Pulmonary artery endothelial cell (primary cell): ENCODE measurements around the gene PCLAF. TPM values are rescaled to one million over a fixed set of nuclear protein-coding genes. Genes with fewer than 3 reads are reported as not detected.
A peak's percentile ranks its signal among the peaks of the same experiment; 100 is the strongest.
"Not testable (repeated sequence)": the region's sequence is repeated elsewhere in the genome, so short reads cannot be mapped to it uniquely, and the experiment has no call there.

ENCODE experiments used
- DNase-seq: peaks from one replicate; pipeline ENCODE4 v3.0.0-alpha.2; 2011; ENCODE audit warnings: low read depth, low spot score
- total RNA-seq: library from RNA; depleted of rRNA; stranded (reverse); fragments of >200 nt; gene quantifications from 2 replicates; pipeline ENCODE4 v1.2.3, GENCODE V29; 2014

The PCLAF gene
- total RNA-seq, 1 donor from 2014 or later = 37.7 TPM

DNA sequence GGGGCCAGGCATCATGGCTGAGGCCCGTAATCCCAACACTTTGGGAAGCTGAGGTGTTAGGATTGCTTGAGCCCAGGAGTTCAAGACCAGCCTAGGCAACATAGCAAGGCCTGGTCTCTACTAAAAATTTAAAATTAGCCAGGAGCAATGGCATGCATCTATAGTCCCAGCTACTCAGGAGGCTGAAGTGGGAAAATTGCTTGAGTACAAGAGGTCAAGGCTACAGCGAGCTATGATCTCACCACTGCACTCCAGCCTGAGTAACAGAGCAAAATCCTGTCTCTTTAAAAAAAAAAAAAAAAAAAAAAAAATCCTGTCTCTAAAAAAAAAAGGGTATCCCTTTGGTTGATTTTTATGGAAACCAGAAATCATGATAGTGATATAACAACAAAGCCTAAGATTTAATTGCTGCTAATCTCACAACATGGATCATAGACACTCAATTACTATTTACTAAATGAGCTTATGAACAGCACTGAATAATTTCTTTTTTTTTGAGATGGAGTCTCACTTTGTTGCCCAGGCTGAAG lies 12.1 kb downstream of the PCLAF start:
- no peak for DNase-seq

DNA sequence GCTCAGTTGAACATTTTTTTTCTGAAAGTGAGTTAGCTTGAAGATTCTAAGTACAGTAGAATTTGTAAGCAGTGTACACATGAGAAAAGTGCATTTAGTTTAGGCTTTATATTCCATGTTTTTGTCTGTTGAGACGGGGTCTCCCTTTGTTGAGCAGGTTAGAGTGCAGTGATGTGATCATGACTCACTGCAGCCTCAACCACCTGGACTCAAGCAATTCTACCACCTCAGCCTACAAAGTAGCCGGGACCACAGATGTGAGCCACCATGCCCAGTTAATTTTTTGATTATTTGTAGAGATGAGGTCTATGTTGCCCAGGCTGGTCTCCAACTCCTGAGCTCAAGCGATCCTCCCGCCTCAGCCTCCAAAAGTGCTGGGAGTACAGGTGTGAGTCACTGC lies 20.0 kb downstream of the PCLAF start:
- DNase-seq = no peak

DNA sequence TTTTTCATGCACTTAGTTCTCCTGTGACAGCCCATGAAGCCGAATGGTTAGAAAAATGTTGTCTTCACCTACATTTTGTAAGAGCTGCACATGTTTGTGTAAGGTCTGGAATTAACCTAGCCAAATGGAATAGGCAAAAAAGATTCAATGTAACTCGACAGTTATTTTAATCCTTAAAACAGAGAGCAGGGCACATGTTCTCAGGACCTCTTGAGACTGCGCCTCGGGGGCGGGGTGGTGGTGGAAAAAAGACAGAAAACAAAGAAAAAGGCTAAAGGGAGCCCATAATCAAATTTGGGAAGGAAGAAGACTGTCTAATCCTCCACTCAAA lies 24.6 kb downstream of the PCLAF start:
- no peak for DNase-seq

DNA sequence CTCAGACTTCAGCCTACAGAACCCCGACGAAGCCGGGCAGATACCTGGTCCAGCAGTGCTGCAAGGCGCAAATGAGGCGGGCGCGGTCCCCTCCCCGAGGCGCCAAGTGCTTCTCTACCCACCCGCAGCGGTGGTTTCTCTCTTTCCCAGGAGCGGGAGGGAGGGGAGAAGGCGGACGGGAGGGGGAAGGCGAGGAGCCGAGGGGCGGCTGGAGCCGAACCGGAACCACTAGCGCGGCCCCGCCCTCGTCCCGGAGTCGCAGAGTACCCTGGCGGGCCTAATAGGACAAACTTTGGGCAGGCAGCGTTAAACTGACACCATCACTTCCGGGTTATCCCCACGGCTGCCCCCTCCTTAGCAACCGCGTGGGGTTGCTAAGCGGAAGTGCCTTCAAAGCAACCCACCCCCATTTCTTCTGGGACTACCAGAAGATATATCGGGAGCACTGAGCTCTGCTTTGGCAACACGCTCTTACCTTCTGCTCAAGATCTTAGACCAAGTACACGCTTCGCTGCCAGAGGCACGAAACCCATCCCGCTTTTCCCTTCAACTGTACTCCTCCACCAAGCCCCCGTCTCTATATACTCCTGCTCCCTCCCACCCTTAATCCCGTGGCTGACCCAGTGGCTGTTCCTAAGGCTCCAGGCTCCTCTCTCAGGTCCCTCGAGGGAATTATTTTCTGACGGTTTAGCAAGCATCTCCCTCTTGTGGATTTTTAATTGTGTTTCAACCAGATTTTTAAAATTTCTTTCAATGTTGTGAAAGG lies 25.1 kb downstream of the PCLAF start, which contains the start of gene CSNK1G1:
Gene CSNK1G1 (minus strand): TSS at position 230 of the 766 bp plus-strand sequence. CDS start 55,674 bp downstream, outside the sequence.
- peak; percentile 94 for DNase-seq

DNA sequence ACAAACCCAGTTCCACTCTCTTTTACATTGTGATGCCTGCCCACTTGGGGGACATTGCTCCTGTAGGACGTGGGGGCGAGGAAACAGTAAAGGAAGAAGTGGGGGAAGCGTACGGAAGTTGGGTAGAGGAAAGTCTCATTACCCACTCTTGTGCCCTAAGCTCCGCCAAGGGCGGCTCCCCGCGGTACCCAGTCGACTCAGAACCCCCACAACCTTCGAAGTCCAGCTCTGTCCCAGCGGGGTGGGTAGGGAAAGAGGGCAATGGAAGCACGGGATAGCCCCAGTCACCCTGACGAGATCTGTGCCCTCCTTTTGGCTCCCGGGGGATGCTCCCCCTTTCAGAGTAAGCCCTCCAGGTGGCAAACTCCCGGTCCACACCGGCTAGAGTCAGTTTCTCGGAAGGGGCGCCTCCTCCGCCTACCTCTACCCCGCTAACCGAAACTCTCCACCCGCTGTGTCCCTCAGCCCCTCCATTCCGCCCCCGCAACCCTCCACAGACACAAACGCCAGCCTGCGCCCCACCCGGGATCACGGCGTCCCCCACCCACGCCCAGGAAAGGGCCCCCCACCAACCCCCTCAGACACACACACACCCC lies 25.8 kb downstream of the PCLAF start:
- no peak for DNase-seq

DNA sequence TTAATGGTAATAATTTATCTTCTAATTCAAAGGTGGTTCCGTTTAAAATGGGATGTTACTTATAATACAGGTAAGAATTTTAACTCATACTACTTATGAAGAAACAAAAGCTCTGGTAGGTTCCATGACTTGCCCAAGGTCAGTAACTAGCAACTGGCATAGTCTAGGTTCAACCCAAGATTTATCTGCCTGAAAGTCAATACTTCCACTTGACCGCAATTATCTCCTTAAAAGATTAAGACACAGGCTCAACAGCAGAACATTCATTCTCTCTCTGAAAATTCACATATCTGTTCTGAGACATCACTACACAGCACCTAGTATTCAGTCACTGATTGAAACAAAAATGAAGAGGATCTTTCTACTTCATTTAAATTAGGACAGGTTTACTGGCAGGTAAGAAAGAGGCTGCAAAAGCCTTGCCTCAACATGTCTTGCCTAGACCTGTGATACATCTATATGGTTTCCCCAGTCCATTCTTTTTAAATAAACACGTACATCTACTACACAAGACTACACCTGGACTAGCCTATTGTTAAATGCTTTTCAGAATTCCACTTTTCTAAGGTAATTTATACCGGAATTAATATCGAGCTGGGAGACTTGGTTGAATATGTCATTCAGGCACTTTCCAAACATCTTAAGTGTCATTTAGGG lies 26.4 kb downstream of the PCLAF start:
- DNase-seq = no peak

DNA sequence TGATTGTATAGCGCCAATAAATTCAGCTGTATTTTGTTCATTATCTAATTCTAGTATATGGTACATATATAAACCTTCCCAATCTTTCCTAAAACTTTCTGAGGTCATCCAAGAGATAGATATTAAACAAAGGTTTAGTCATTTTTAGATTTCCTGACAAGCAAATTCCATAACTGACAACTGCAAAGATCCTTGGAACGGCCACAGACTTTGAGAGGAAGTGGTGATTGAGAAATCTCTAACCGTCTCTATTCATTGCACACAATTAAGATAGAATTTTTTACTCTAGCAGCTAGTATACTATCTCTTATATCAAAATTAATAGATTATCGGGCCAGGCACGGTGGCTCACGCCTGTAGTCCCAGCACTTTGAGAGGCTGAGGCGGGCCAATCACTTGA lies 30.0 kb downstream of the PCLAF start:
- DNase-seq = no peak

DNA sequence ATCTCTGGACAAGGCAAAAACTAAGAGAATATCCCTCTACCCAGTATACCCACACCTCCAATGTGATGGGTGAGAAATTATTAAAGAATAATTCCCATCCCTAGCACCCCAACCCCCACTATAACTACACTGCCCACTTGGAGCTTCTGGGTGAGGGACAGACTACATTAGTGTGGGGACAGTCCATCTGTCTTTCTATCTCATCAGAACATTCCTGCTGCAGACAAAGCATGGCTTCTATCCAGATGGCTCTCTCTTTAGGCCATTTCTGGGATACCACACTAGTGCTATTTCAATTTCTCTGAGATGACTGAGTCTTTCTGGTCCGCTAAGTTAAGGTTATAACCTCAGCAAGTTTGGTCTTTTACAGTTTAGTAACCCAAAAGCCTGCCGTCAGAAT lies 31.9 kb downstream of the PCLAF start:
- DNase-seq = no peak

DNA sequence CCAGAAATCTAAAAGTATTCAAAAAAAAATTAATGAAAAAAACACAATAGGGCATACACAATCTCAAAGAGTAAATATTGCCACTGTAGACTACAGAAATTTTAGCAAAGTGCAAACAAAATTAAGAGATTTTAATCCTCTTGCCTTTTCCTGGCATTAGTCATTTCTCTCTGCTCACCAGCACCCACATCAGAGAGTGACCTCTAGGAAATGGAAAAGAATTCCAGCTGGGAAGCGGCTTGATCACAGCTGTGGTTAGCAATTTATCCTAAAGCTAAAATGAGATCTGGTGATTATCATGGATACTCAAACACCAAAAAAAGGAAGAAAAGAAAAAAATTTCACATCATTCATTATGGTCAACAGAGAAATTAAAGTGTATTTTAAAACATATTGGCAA lies 32.8 kb downstream of the PCLAF start:
- no peak for DNase-seq

DNA sequence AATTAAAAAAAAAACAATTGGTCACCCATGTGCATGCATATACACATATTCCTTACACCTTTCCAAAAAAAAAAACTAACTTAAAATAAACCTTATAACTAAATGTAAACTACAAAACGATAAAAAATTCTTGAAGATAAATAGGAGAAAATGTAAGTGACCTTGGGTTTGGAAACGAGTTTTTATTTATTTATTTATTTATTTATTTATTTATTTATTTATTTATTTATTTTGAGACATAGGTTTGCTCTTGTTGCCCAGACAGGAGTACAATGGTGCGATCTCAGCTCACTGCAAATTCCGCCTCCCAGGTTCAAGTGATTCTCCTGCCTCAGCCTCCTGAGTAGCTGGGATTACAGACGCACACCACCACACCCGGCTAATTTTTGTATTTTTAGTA lies 35.0 kb downstream of the PCLAF start:
- DNase-seq = not testable (repeated sequence)

DNA sequence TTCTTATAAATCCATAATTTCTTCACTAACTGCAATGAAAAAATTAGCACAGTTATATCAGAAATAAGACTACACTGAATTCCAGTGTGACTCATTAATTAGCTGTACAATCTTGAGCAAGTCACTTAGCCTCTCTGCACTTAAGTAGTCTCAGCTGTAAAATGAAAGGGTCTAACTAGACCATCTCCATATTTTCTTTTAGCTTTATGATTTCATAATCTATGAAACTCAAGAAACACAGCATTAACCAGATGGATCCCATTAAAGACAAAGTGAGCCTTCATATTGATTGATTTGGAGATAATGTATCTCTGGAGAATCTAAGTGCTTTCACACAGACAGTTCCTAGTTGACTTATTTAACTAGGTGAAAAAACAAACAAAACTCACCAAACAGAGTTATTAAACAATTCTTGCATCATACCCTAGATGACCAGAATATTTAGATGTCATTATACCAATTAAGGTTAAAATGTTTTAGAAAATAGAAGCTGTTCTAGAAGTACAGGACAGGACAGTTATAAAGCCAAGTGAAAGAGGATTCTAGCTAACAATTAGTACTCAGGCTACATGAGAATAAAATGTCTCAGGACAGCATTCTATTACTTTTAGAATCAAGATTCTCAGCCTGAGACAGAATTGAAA lies 36.5 kb downstream of the PCLAF start:
- DNase-seq = no peak

DNA sequence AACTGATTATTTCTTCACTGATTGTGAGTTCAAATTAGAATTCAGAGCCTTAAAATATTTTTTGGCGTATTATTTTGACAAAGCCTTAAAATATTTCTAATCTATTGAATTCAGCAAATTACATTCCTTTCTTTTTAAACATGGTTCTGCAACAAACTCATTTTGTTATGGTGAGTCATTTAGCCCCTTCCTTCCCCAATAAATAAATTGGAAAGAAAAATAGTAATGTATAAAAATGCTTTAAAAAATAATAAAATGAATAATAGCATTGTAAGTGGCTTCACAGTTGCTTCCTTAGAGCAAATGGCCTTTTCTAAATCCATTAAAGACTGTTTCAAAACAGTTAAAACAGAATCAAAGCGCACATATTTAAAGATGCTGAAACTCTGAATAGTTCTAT lies 37.4 kb downstream of the PCLAF start:
- DNase-seq = no peak

DNA sequence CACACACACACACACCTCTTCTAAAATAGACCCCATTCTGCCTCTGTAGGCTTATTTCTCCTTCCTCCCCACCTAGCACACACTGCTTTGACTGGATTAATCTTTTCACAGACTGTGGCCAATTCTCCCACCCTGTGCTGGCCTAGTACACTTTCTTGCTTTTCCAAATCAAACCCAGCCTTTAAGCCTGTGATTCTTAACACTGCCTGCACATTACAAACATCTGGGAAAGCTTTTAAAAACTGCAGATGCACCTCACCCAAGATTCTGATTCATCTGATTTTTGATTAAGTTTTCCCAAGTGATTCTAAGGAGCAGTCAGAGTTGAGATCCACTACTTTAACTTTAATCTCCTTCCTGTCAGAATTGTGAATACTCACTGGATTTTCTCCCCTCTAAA lies 38.0 kb downstream of the PCLAF start:
- no peak for DNase-seq

DNA sequence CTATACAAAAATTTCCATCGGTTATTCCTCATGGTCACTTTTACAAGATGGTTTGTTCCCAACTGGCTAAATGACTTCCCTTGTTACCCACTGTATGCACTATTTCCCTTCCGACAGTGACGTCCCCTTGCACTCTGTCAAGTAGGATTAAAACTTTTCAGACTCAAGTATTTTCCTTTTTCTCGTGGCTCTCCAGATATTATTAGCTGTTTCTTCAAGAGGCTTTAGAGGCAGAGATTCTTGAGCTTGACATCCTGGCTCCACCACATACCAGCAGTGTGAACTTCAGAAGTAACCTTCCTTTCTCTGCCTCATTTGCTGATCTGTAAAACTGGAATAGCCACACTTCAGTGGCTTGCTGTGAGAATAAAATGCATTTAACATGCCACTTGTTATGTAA lies 39.3 kb downstream of the PCLAF start:
- no peak for DNase-seq

DNA sequence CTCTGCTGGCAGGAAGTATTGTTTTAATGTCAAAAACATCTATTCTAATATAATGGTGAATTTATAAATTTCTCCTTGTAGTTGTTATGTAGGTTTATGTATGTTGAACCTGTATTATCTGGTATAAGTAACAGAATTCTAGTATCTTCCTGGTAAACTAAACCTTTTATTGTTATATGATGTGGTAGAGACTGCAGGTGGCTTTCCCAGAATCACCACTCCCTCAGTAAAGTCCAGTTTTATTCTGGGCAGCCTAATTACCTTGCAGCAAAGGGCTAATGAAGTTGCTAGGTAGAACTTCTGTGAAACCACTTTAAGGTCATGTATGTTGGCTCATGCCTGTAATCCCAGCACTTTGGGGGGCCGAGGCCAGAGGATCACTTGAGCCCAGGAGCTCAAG lies 40.9 kb downstream of the PCLAF start:
- DNase-seq = no peak

DNA sequence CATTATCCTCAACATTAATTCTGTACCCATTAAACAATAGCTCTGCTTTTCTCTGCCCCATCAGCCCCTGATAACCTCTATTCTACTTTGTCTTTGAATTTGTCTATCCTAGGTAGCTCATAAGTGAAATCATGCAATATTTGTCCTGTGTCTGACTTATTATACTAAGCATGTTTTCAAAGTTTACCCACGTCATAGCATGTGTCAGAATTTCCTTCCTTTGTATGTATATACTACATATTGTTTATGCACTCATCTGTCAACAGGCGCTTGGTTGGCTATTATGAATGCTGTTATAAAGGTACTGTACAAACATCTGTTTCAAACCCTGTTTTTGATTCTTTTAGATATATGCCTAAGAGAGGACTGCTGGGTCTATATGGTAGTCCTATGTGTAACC lies 43.5 kb downstream of the PCLAF start:
- peak; percentile 64 for DNase-seq

DNA sequence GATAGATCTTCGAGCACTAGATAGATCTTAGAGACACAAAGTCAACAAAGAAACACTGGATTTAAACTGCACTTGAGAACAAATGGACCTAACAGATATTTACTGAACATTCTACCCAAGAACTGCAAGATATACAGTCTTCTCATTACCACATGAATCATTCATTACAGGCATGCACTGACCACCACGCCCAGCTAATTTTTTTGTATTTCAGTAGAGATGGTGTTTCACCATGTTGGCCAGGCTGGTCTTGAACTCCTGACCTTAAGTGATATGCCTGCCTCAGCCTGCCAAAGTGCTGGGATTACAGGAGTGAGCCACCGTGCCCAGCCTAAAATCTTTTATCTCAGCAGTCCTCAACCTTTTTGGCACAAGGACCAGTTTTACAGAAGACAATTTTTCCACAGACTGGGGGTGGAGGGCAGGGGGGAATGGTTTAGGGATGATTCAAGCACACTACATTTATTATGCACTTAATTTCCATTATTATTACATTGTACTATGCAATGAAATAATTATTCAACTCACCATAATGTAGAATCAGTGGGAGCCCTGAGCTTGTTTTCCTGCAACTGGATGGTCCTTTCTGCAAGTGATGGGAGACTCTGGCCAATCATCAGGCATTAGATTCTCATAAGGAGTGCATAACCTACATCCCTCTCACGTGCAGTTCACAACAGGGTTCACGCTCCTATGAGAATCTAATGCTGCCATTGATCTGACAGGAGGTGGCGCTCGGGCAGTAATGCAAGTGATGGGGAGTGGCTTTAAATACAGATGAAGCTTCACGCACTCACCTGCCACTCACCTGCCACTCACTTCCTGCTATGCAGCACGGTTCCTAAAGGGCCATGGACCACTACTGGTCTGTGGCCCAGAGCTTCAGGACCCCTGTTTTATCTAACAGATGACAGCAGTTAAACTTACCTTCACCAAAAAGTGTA lies 47.0 kb downstream of the PCLAF start:
- DNase-seq = no peak

DNA sequence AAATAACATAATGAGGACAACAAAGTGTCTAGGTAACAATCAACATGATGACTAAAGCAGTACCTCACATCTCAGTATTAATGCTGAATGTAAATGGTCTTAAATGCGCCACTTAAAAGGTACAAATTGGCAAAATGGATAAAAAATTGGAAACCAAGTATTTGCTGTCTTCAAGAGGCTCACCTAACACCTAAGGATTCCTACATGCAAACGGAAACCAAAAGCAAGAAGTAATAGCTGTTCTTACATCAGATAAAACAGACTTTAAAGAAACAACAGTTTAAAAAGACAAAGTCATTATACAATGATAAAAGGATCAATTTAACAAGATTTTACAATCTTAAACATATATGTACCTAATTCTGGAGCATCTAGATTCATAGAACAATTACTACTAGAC lies 47.7 kb downstream of the PCLAF start:
- DNase-seq = no peak

DNA sequence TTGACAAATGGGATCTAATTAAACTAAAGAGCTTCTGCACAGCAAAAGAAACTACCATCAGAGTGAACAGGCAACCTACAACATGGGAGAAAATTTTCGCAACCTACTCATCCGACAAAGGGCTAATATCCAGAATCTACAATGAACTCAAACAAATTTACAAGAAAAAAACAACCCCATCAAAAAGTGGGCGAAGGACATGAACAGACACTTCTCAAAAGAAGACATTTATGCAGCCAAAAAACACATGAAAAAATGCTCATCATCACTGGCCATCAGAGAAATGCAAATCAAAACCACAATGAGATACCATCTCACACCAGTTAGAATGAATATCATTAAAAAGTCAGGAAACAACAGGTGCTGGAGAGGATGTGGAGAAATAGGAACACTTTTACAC lies 49.6 kb downstream of the PCLAF start:
- not testable (repeated sequence) for DNase-seq

DNA sequence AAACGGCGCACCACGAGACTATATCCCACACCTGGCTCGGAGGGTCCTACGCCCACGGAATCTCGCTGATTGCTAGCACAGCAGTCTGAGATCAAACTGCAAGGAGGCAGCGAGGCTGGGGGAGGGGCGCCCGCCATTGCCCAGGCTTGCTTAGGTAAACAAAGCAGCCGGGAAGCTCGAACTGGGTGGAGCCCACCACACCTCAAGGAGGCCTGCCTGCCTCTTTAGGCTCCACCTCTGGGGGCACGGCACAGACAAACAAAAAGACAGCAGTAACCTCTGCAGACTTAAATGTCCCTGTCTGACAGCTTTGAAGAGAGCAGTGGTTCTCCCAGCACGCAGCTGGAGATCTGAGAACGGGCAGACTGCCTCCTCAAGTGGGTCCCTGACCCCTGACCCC lies 54.3 kb downstream of the PCLAF start:
- DNase-seq = not testable (repeated sequence)

DNA sequence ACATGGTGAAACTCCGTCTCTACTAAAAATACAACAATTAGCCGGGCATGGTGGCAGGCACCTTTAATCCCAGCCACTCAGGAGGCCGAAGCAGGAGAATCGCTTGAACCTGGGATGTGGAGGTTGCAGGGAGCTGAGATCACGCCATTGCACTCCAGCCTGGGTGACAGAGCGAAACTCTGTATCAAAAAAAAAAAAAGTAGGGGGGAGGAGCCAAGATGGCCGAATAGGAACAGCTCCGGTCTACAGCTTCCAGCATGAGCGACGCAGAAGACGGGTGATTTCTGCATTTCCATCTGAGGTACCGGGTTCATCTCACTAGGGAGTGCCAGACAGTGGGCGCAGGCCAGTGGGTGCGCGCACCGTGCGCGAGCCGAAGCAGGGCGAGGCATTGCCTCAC lies 54.8 kb downstream of the PCLAF start:
- DNase-seq = not testable (repeated sequence)
